Measurements from ENCODE around the gene UBFD1.
A peak's percentile ranks its signal among the peaks of the same experiment; 100 is the strongest.

The UBFD1 gene

GRCh38 chr16:23511731-23512130 lies 45.8 kb upstream of the UBFD1 start:
- no peak overlapping the region for H3K4me3 ChIP-seq (ENCODE audit: low read depth, low read length)
- DNase-seq (ENCODE audit: low read depth), result no peak

GRCh38 chr16:23512168-23512695 lies 45.3 kb upstream of the UBFD1 start:
- DNase-seq (ENCODE audit: low read depth), result no peak
- no peak for TF ChIP-seq CTCF (conservative IDR thresholded peaks at IDR 0.05; ENCODE audit: low read depth, low read length)
- no peak overlapping the region for H3K4me3 ChIP-seq (ENCODE audit: low read depth, low read length)

More at GRCh38 chr16:23511731-23512130, 45.8 kb upstream of the UBFD1 start:
- no peak for TF ChIP-seq CTCF (conservative IDR thresholded peaks at IDR 0.05; ENCODE audit: low read depth, low read length)

GRCh38 chr16:23514381-23515152 lies 43.0 kb upstream of the UBFD1 start:
- TF ChIP-seq CTCF (conservative IDR thresholded peaks at IDR 0.05; ENCODE audit: low read depth, low read length), result no peak
- H3K4me3 ChIP-seq (ENCODE audit: low read depth, low read length), result no peak overlapping the region
- no peak for DNase-seq (ENCODE audit: low read depth)

- no peak for TF ChIP-seq CTCF (conservative IDR thresholded peaks at IDR 0.05; ENCODE audit: low read depth, low read length)
- H3K4me3 ChIP-seq (ENCODE audit: low read depth, low read length), result no peak overlapping the region
- DNase-seq (ENCODE audit: low read depth), result no peak
These were observed 41.6 kb upstream of the UBFD1 start for GRCh38 chr16:23515881-23516280.

GRCh38 chr16:23516366-23517137 lies 41.0 kb upstream of the UBFD1 start:
- no peak overlapping the region for H3K4me3 ChIP-seq (ENCODE audit: low read depth, low read length)
- DNase-seq (ENCODE audit: low read depth), result no peak
- TF ChIP-seq CTCF (conservative IDR thresholded peaks at IDR 0.05; ENCODE audit: low read depth, low read length), result no peak

- H3K4me3 ChIP-seq (ENCODE audit: low read depth, low read length), result no peak overlapping the region
These were observed 39.1 kb upstream of the UBFD1 start for GRCh38 chr16:23518435-23518891.

More at GRCh38 chr16:23518435-23518891, 39.1 kb upstream of the UBFD1 start:
- peak; percentile 74 for DNase-seq (ENCODE audit: low read depth)
- TF ChIP-seq CTCF (conservative IDR thresholded peaks at IDR 0.05; ENCODE audit: low read depth, low read length), result no peak
